ENCODE results near the gene ARHGEF18. TPM values are rescaled to one million over a fixed set of nuclear protein-coding genes. Genes with fewer than 3 reads are reported as not detected.
"Not testable (repeated sequence)": the region's sequence is repeated elsewhere in the genome, so short reads cannot be mapped to it uniquely, and the experiment has no call there.

ARHGEF18 gene
- total RNA-seq, 1 experiment from 2014 or later, result 18.4 TPM

- peaks cover 2% of the 10 kb centered on the region; the same call in 1 of the 2 replicates for H3K27me3 ChIP-seq
- H3K36me3 ChIP-seq, result no peaks in the 10 kb centered on the region
- no peak overlapping the region for H3K4me3 ChIP-seq
- no peak for DNase-seq
- H3K9me3 ChIP-seq (replicated peaks), result no peaks in the 10 kb centered on the region
- H3K27ac ChIP-seq, result no peak overlapping the region
- H3K4me1 ChIP-seq, result no peaks in the 10 kb centered on the region
Observed at GRCh38 chr19:7336321-7336973, 12.3 kb upstream of the ARHGEF18 start.

- Histone ChIP-seq H3K9me3 (replicated peaks) (no peaks in the 10 kb centered on the region), H3K4me3 (no peak overlapping the region), H3K4me1 (no peaks in the 10 kb centered on the region), H3K27me3 (peaks cover 2% of the 10 kb centered on the region; the same call in 1 of the 2 replicates), H3K27ac (no peak overlapping the region), H3K36me3 (no peaks in the 10 kb centered on the region)
- DNase-seq, result no peak
Observed at GRCh38 chr19:7337380-7338194, 11.2 kb upstream of the ARHGEF18 start.

GRCh38 chr19:7340959-7341837, 7.5 kb upstream of the ARHGEF18 start:
- Histone ChIP-seq H3K27ac (no peak overlapping the region), H3K4me1 (no peaks in the 10 kb centered on the region), H3K4me3 (no peak overlapping the region), H3K9me3 (replicated peaks) (no peaks in the 10 kb centered on the region), H3K36me3 (no peaks in the 10 kb centered on the region), H3K27me3 (peaks cover 2% of the 10 kb centered on the region; the same call in 1 of the 2 replicates)
- DNase-seq, result peak; percentile 71 to 89

- H3K9me3 ChIP-seq (replicated peaks), result no peaks in the 10 kb centered on the region
- H3K4me3 ChIP-seq, result no peak overlapping the region
- DNase-seq, result no peak
- H3K36me3 ChIP-seq, result no peaks in the 10 kb centered on the region
- H3K4me1 ChIP-seq, result no peaks in the 10 kb centered on the region
- no peak overlapping the region for H3K27ac ChIP-seq
- peaks cover 2% of the 10 kb centered on the region; the same call in 1 of the 2 replicates for H3K27me3 ChIP-seq
Observed at GRCh38 chr19:7342143-7342542, 6.6 kb upstream of the ARHGEF18 start.

GRCh38 chr19:7346488-7346971, 2.2 kb upstream of the ARHGEF18 start:
- H3K9me3 ChIP-seq (replicated peaks), result no peaks in the 10 kb centered on the region
- H3K36me3 ChIP-seq, result no peaks in the 10 kb centered on the region
- no peak for DNase-seq
- no peaks in the 10 kb centered on the region for H3K4me1 ChIP-seq
- H3K4me3 ChIP-seq, result no peak overlapping the region
- no peak overlapping the region for H3K27ac ChIP-seq
- no peaks in the 10 kb centered on the region for H3K27me3 ChIP-seq

GRCh38 chr19:7346997-7347396, 1.7 kb upstream of the ARHGEF18 start:
- H3K4me1 ChIP-seq; H3K9me3 ChIP-seq (replicated peaks); H3K4me3 ChIP-seq; H3K27me3 ChIP-seq; DNase-seq; H3K36me3 ChIP-seq; H3K27ac ChIP-seq: not testable (repeated sequence)

- Histone ChIP-seq H3K9me3 (replicated peaks) (no peaks in the 10 kb centered on the region), H3K36me3 (no peaks in the 10 kb centered on the region), H3K27ac (no peak overlapping the region), H3K4me1 (no peaks in the 10 kb centered on the region), H3K4me3 (no peak overlapping the region), H3K27me3 (no peaks in the 10 kb centered on the region)
- no peak for DNase-seq
Observed at GRCh38 chr19:7349231-7349591, 474 bp downstream of the ARHGEF18 start.

GRCh38 chr19:7349961-7350711, 1.4 kb downstream of the ARHGEF18 start:
- Histone ChIP-seq H3K27ac (no peak overlapping the region), H3K4me1 (no peaks in the 10 kb centered on the region), H3K36me3 (no peaks in the 10 kb centered on the region), H3K4me3 (no peak overlapping the region), H3K9me3 (replicated peaks) (no peaks in the 10 kb centered on the region), H3K27me3 (no peaks in the 10 kb centered on the region)
- no peak for DNase-seq

GRCh38 chr19:7351861-7352260, 3.1 kb downstream of the ARHGEF18 start:
- Histone ChIP-seq H3K36me3 (no peaks in the 10 kb centered on the region), H3K4me1 (no peaks in the 10 kb centered on the region), H3K4me3 (no peak overlapping the region), H3K27ac (no peak overlapping the region), H3K9me3 (replicated peaks) (no peaks in the 10 kb centered on the region), H3K27me3 (no peaks in the 10 kb centered on the region)
- no peak for DNase-seq

- no peaks in the 10 kb centered on the region for H3K36me3 ChIP-seq
- H3K27me3 ChIP-seq, result no peaks in the 10 kb centered on the region
- no peaks in the 10 kb centered on the region for H3K4me1 ChIP-seq
- H3K4me3 ChIP-seq, result no peak overlapping the region
- no peak overlapping the region for H3K27ac ChIP-seq
- no peaks in the 10 kb centered on the region for H3K9me3 ChIP-seq (replicated peaks)
- no peak for DNase-seq
Observed at GRCh38 chr19:7355151-7355820, 6.5 kb downstream of the ARHGEF18 start.

GRCh38 chr19:7355871-7356270, 7.1 kb downstream of the ARHGEF18 start:
- no peaks in the 10 kb centered on the region for H3K4me1 ChIP-seq
- no peaks in the 10 kb centered on the region for H3K27me3 ChIP-seq
- no peak for DNase-seq
- no peaks in the 10 kb centered on the region for H3K36me3 ChIP-seq
- no peak overlapping the region for H3K27ac ChIP-seq
- H3K9me3 ChIP-seq (replicated peaks), result no peaks in the 10 kb centered on the region
- H3K4me3 ChIP-seq, result no peak overlapping the region

GRCh38 chr19:7356899-7357627, 8.3 kb downstream of the ARHGEF18 start:
- no peak for DNase-seq
- Histone ChIP-seq H3K9me3 (replicated peaks) (no peaks in the 10 kb centered on the region), H3K27me3 (no peaks in the 10 kb centered on the region), H3K4me1 (no peaks in the 10 kb centered on the region), H3K4me3 (no peak overlapping the region), H3K36me3 (no peaks in the 10 kb centered on the region), H3K27ac (no peak overlapping the region)

- no peak for DNase-seq
- no peak overlapping the region for H3K4me3 ChIP-seq
- no peaks in the 10 kb centered on the region for H3K4me1 ChIP-seq
- H3K27me3 ChIP-seq, result no peaks in the 10 kb centered on the region
- H3K27ac ChIP-seq, result no peak overlapping the region
- no peaks in the 10 kb centered on the region for H3K36me3 ChIP-seq
- H3K9me3 ChIP-seq (replicated peaks), result no peaks in the 10 kb centered on the region
Observed at GRCh38 chr19:7358102-7358597, 9.4 kb downstream of the ARHGEF18 start.
